Smooth muscle cell (in vitro differentiated cells): ENCODE results near the gene CAMK1D. TPM values are rescaled to one million over a fixed set of nuclear protein-coding genes. Genes with fewer than 3 reads are reported as not detected.

Experiments used
- DNase-seq: peaks from one replicate; lab custom pipeline; 2025; ENCODE audit not compliant: unreplicated experiment; lab: John Stamatoyannopoulos, UW
- H2AFZ ChIP-seq: fragments of 200-600 bp; sonication (generic); 2 replicates; pipeline ENCODE4 v1.6.0; 2016; ENCODE audit warnings: antibody characterized with exemption, low read depth, mild to moderate bottlenecking
- H3F3A ChIP-seq: fragments of 200-600 bp; sonication (generic); 2 replicates; pipeline ENCODE4 v1.6.0; 2017; ENCODE audit warnings: antibody characterized with exemption, low read depth
- H3K27ac ChIP-seq: fragments of 200-600 bp; sonication (generic); 2 replicates; pipeline ENCODE4 v1.5.1; 2016; ENCODE audit warnings: low read depth, mild to moderate bottlenecking
- H3K27me3 ChIP-seq: fragments of 200-600 bp; sonication (generic); 2 replicates; pipeline ENCODE4 v1.6.1; 2016; ENCODE audit warnings: low read depth, mild to moderate bottlenecking
- H3K36me3 ChIP-seq: fragments of 200-600 bp; sonication (generic); 2 replicates; pipeline ENCODE4 v1.5.1; 2016; ENCODE audit warnings: low read depth
- H3K4me1 ChIP-seq: fragments of 200-600 bp; sonication (generic); 2 replicates; pipeline ENCODE4 v1.5.1; 2016; ENCODE audit warnings: low read depth
- H3K4me2 ChIP-seq: fragments of 200-600 bp; sonication (generic); 2 replicates; pipeline ENCODE4 v1.6.0; 2016; ENCODE audit warnings: mild to moderate bottlenecking
- H3K4me3 ChIP-seq: fragments of 200-600 bp; sonication (generic); 2 replicates; pipeline ENCODE4 v1.5.1; 2016; ENCODE audit warnings: mild to moderate bottlenecking
- H3K79me2 ChIP-seq: fragments of 200-600 bp; sonication (generic); 2 replicates; pipeline ENCODE4 v1.6.0; 2016; ENCODE audit warnings: low read depth, mild to moderate bottlenecking
- H3K9ac ChIP-seq: fragments of 200-600 bp; sonication (generic); 2 replicates; pipeline ENCODE4 v1.6.0; 2016; ENCODE audit warnings: low read depth
- H3K9me3 ChIP-seq: fragments of 200-600 bp; sonication (generic); replicated peaks from 2 replicates; pipeline ENCODE4 v1.5.1; 2016; ENCODE audit warnings: low read depth
- H4K20me1 ChIP-seq: fragments of 200-600 bp; sonication (generic); 2 replicates; pipeline ENCODE4 v1.6.0; 2016; ENCODE audit warnings: low read depth
- CTCF ChIP-seq: fragments of 200-600 bp; sonication (generic); IDR thresholded peaks from 2 replicates; pipeline ENCODE4 v1.5.1; 2017; ENCODE audit warnings: borderline replicate concordance, mild to moderate bottlenecking, antibody characterized with exemption; ENCODE audit not compliant: insufficient read depth, poor library complexity, severe bottlenecking
- WGBS: methylation state at CpG from one replicate; pipeline ENCODE4 v1.1.7; 2016; ENCODE audit warnings: low lambda C conversion rate; 5-methylcytosine and 5-hydroxymethylcytosine counted together
- polyA plus RNA-seq: library from polyadenylated mRNA; unstranded; fragments of >200 nt; fragmentation: Nextera tagmentation; extraction: Ambion mirVana; gene quantifications from 2 replicates; pipeline ENCODE4 v1.2.1, GENCODE V29; 2016
- total RNA-seq: library from RNA; depleted of rRNA; stranded (reverse); fragments of >200 nt; gene quantifications from 2 replicates; pipeline ENCODE4 v1.2.3, GENCODE V29; 2014

Gene CAMK1D
- total and polyA plus RNA-seq, 2 experiments from 2014 or later: 1.6 to 2.3 TPM

DNA sequence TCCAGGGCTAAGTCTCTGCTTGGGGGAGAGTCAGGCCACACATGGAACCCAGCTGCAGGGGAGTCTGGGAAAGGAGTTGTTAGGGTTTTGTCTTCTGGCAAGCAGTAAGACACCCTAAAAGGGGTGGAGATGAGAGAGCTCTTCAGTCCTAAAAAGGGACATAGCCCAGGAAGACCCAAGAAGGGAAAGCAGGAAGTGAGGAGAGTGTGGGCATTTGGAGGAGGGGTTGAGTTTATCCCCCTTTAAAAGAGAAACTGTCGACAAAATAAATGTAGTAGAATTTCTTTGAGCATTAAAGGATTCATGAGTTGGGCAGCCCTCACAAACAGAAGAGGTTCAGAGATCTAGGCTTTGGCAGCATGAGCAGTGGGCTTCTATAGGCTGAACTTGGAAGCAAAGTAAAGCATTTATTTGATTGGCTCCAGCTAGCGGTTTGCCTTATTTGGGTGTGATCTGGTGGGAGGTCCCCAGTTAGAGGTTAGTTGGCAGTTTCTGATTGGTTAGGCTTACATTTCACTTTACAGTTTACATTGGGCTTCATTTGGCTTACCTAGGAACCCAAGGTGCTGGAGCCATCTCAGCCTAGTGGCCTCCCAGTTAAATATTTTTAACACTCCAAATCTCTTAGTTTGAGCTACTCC is 246.7 kb downstream of the CAMK1D start:
- WGBS: 100% methylated on average over 2 of the region's 2 CpGs

DNA sequence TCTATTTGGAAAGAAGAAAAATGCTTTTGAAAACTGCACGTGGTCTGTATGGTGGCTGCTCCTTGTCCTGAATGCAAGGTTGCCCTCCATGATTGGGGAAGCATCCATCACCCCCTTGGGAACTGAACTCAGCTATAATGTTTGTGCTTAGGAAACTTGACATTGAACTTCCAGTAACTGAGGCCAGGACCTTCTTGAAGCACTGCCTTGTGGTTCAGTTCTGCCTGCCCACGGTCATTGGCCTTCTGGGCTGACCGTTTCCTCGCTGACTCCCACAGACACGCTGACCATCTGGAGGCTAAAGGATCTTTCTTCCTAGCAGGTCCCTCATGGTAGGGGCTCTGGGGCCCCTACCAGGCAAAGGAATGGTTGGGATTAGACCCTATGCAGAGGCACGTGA is 247.8 kb downstream of the CAMK1D start:
- no peaks in the 10 kb centered on the region for H3K36me3 ChIP-seq
- no peak for DNase-seq
- no peaks in the 10 kb centered on the region for H3K79me2 ChIP-seq
- no peaks in the 10 kb centered on the region for H3K4me1 ChIP-seq
- no peak for TF ChIP-seq CTCF
- no peaks in the 10 kb centered on the region for H3F3A ChIP-seq
- 92% methylated on average over 6 of the region's 6 CpGs for WGBS
- H2AFZ ChIP-seq: no peak overlapping the region
- no peaks in the 10 kb centered on the region for H3K9me3 ChIP-seq
- no peak overlapping the region for H3K4me2 ChIP-seq
- H3K4me3 ChIP-seq: no peak overlapping the region
- H3K27ac ChIP-seq: no peak overlapping the region
- H3K9ac ChIP-seq: no peak overlapping the region
- H3K27me3 ChIP-seq: no peaks in the 10 kb centered on the region
- H4K20me1 ChIP-seq: no peaks in the 10 kb centered on the region

More for the DNA sequence above, 246.7 kb downstream of the CAMK1D start:
- Histone ChIP-seq H2AFZ (no peak overlapping the region), H3K4me1 (no peaks in the 10 kb centered on the region), H3K27ac (no peak overlapping the region), H3K36me3 (no peaks in the 10 kb centered on the region), H3K79me2 (no peaks in the 10 kb centered on the region), H3K9me3 (no peaks in the 10 kb centered on the region), H3F3A (no peaks in the 10 kb centered on the region), H3K4me2 (no peak overlapping the region), H3K9ac (no peak overlapping the region), H3K4me3 (no peak overlapping the region), H3K27me3 (no peaks in the 10 kb centered on the region), H4K20me1 (no peaks in the 10 kb centered on the region)
- no peak for DNase-seq
- TF ChIP-seq CTCF: no peak

GRCh38 chr10:12597788-12598765 is 248.7 kb downstream of the CAMK1D start:
- Histone ChIP-seq H3F3A (no peaks in the 10 kb centered on the region), H3K27ac (no peak overlapping the region), H3K4me2 (no peak overlapping the region), H4K20me1 (no peaks in the 10 kb centered on the region), H3K36me3 (no peaks in the 10 kb centered on the region), H3K79me2 (no peaks in the 10 kb centered on the region), H3K4me3 (no peak overlapping the region), H3K27me3 (no peaks in the 10 kb centered on the region), H3K9ac (no peak overlapping the region), H3K9me3 (no peaks in the 10 kb centered on the region), H3K4me1 (no peaks in the 10 kb centered on the region), H2AFZ (no peak overlapping the region)
- 86% methylated on average over 15 of the region's 15 CpGs for WGBS
- no peak for DNase-seq
- no peak for TF ChIP-seq CTCF
